GM12878 (cell line): ENCODE results near the gene NFATC3. TPM values are rescaled to one million over a fixed set of nuclear protein-coding genes. Genes with fewer than 3 reads are reported as not detected.
A peak's percentile ranks its signal among the peaks of the same experiment; 100 is the strongest.

Source experiments
- ATAC-seq: fragments of 200-7000 bp; cut with Tn5 transposase; 3 replicates; pipeline ENCODE4 v1.9.1; 2020; ENCODE audit warnings: mild to moderate bottlenecking, moderate library complexity
- BruUV-seq: library from RNA; stranded (reverse); fragments of 400-500 nt; replicated peaks from 2 replicates; lab custom pipeline; 2021; lab: Mats Ljungman, UMichigan
- CTCF ChIA-PET: fragments of 300-600 bp; sonication (Branson Sonifier 250); formaldehyde crosslinking; extraction: SDS; loops from one replicate; lab custom pipeline; 2021; ENCODE audit warnings: inconsistent platforms; lab: Yijun Ruan, JAX
- POLR2A ChIA-PET: fragments of 350-600 bp; formaldehyde crosslinking; extraction: SDS; loops from one replicate; lab custom pipeline; 2021; ENCODE audit warnings: inconsistent platforms; lab: Charles Lee
- RAD21 ChIA-PET: fragments of 300-600 bp; sonication (Branson Sonifier 250); formaldehyde crosslinking; loops from one replicate; lab custom pipeline; 2023; ENCODE audit warnings: antibody characterized with exemption; ENCODE audit not compliant: unreplicated experiment; lab: Charles Lee
- SMC1A ChIA-PET: fragments of 300-600 bp; sonication (Branson Sonifier 250); formaldehyde crosslinking; loops from one replicate; lab custom pipeline; 2023; ENCODE audit not compliant: unreplicated experiment, uncharacterized antibody; lab: Charles Lee
- DNase-seq: peaks from one replicate; pipeline ENCODE4 v3.0.0-alpha.2; 2011; ENCODE audit warnings: low read depth, low spot score
- FAIRE-seq: peaks from 3 replicates; lab custom pipeline; 2011; peaks lifted over from hg19 to GRCh38; lab: Jason Lieb, UNC
- H2AFZ ChIP-seq: 2 replicates; pipeline ENCODE4 v1.6.0; 2011; ENCODE audit warnings: low read depth, low read length, control low read depth; ENCODE audit not compliant: control insufficient read depth
- H3K27ac ChIP-seq: 2 replicates; pipeline ENCODE4 v1.5.1; 2011; ENCODE audit warnings: control low read depth; ENCODE audit not compliant: control insufficient read depth, insufficient read depth
- H3K27me3 ChIP-seq, 2 experiments: replicated peaks in 1 of 2; 2 replicates each; pipeline versions ENCODE4 v1.6.0 to v1.6.1; 2011; ENCODE audit warnings: low read length in 1 of 2; ENCODE audit not compliant: control insufficient read depth in 2 of 2, insufficient read depth in 2 of 2
- H3K36me3 ChIP-seq, 2 experiments: 2 replicates each; pipeline ENCODE4 v1.5.1; 2011; ENCODE audit warnings: low read length in 1 of 2; ENCODE audit not compliant: control insufficient read depth in 2 of 2, insufficient read depth in 2 of 2
- H3K4me1 ChIP-seq: 2 replicates; pipeline ENCODE4 v1.6.1; 2011; ENCODE audit warnings: mild to moderate bottlenecking, low read length, moderate library complexity, mixed read lengths; ENCODE audit not compliant: control insufficient read depth, insufficient read depth
- H3K4me2 ChIP-seq: 2 replicates; pipeline ENCODE4 v1.6.0; 2011; ENCODE audit warnings: control low read depth; ENCODE audit not compliant: control insufficient read depth, insufficient read depth
- H3K4me3 ChIP-seq: fragments of 200-600 bp; sonication (generic); 2 replicates; pipeline ENCODE4 v1.5.1; 2016
- H3K79me2 ChIP-seq: 2 replicates; pipeline ENCODE4 v1.6.0; 2011; ENCODE audit warnings: low read length; ENCODE audit not compliant: control insufficient read depth, insufficient read depth
- H3K9ac ChIP-seq: 2 replicates; pipeline ENCODE4 v1.8.0; 2011; ENCODE audit warnings: low read length, control low read depth, mixed read lengths; ENCODE audit not compliant: control insufficient read depth, insufficient read depth
- H3K9me3 ChIP-seq: replicated peaks from 3 replicates; pipeline ENCODE4 v1.5.1; 2011; ENCODE audit warnings: mild to moderate bottlenecking, low read length; ENCODE audit not compliant: control insufficient read depth, insufficient read depth
- H4K20me1 ChIP-seq: 2 replicates; pipeline ENCODE4 v1.6.0; 2011; ENCODE audit not compliant: control insufficient read depth, insufficient read depth
- BCL3 ChIP-seq: IDR thresholded peaks from 2 replicates; pipeline ENCODE4 v1.6.1; 2011; ENCODE audit warnings: borderline replicate concordance, low read depth, mild to moderate bottlenecking, moderate library complexity, low read length; ENCODE audit not compliant: insufficient read depth, poor library complexity, severe bottlenecking
- FOS ChIP-seq: IDR thresholded peaks from 3 replicates; pipeline ENCODE4 v1.6.1; 2011; ENCODE audit warnings: borderline replicate concordance; ENCODE audit not compliant: insufficient read length; ENCODE audit errors: extremely low read depth
- IKZF1 ChIP-seq: fragments of 450-650 bp; conservative IDR thresholded peaks from 2 replicates; pipeline ENCODE4 v1.6.1; 2017; ENCODE audit warnings: antibody characterized with exemption, mild to moderate bottlenecking
- IRF3 ChIP-seq: fragments of 450-650 bp; IDR thresholded peaks from 2 replicates; pipeline ENCODE4 v1.6.1; 2014; ENCODE audit warnings: mild to moderate bottlenecking
- LARP7 ChIP-seq: fragments of 450-650 bp; IDR thresholded peaks from 2 replicates; pipeline ENCODE4 v1.6.1; 2017; ENCODE audit warnings: mild to moderate bottlenecking
- MXI1 ChIP-seq: fragments of 150-350 bp; IDR thresholded peaks from 2 replicates; pipeline ENCODE4 v1.6.1; 2011; ENCODE audit warnings: low read depth, mild to moderate bottlenecking, inconsistent platforms, low read length, improper control_type of control experiment
- MYB ChIP-seq: fragments of 150-350 bp; IDR thresholded peaks from 2 replicates; pipeline ENCODE4 v1.6.1; 2014; ENCODE audit warnings: mild to moderate bottlenecking, low read depth, low read length, borderline replicate concordance
- NBN ChIP-seq: fragments of 450-650 bp; IDR thresholded peaks from 2 replicates; pipeline ENCODE4 v1.6.1; 2016
- POLR2A ChIP-seq: IDR thresholded peaks from 2 replicates; pipeline ENCODE4 v1.6.1; 2011; ENCODE audit warnings: low read depth, mild to moderate bottlenecking, low read length
- PRDM15 ChIP-seq: fragments of 450-650 bp; formaldehyde crosslinking; IDR thresholded peaks from 2 replicates; pipeline ENCODE4 v1.4.0; 2020; ENCODE audit warnings: mild to moderate bottlenecking, moderate library complexity
- RELB ChIP-seq: fragments of 450-650 bp; IDR thresholded peaks from 2 replicates; pipeline ENCODE4 v1.6.1; 2017; ENCODE audit warnings: low read depth, mild to moderate bottlenecking, moderate library complexity
- SUPT20H ChIP-seq: IDR thresholded peaks from 2 replicates; pipeline ENCODE4 v1.6.1; 2011; ENCODE audit warnings: low read depth, mild to moderate bottlenecking, low read length, moderate library complexity, borderline replicate concordance; ENCODE audit not compliant: control insufficient read depth
- USF1 ChIP-seq: IDR thresholded peaks from 2 replicates; pipeline ENCODE4 v1.6.1; 2011; ENCODE audit warnings: borderline replicate concordance, low read depth, mild to moderate bottlenecking, moderate library complexity, mixed read lengths, low read length; ENCODE audit not compliant: insufficient read depth; ENCODE audit errors: extremely low read length
- YBX1 ChIP-seq: fragments of 450-650 bp; IDR thresholded peaks from 2 replicates; pipeline ENCODE4 v1.6.1; 2016; ENCODE audit warnings: antibody characterized with exemption
- WGBS: methylation state at CpG from one replicate; pipeline ENCODE4 v1.1.6; 2016; ENCODE audit warnings: low lambda C conversion rate; ENCODE audit not compliant: insufficient replicate concordance, insufficient coverage; ENCODE audit errors: missing lambda C conversion rate; 5-methylcytosine and 5-hydroxymethylcytosine counted together
- in situ Hi-C: fragments of 300-500 bp; cut with MboI; formaldehyde crosslinking; loops from 9 replicates; pipeline ENCODE4 v1.14.3; 2018; ENCODE audit warnings: mixed read lengths
- intact Hi-C: fragments of 100-400 bp; cut with micrococcal nuclease; formaldehyde crosslinking; loops from one replicate; pipeline ENCODE4 v1.14.2; 2022; ENCODE audit not compliant: unreplicated experiment
- polyA plus RNA-seq, 11 experiments: library from polyadenylated mRNA; depleted of rRNA in 4 of 11; unstranded in 6 of 11; stranded (reverse) in 5 of 11; fragments of >200 nt; fragmentation: Nextera tagmentation in 4 of 11; fragmentation: Illumina TruSeq in 1 of 11; extraction: Ambion mirVana in 4 of 11; extraction: Trizol in 1 of 11; gene quantifications; 1 replicate in 1 of 11; 2 replicates in 10 of 11; pipeline versions ENCODE4 v1.2.1 to v1.2.3, GENCODE V29; 2011 to 2016; ENCODE audit warnings: inconsistent platforms in 2 of 11, missing spikeins in 2 of 11, low read depth in 1 of 11
- total RNA-seq, 4 experiments: library from RNA; depleted of rRNA in 3 of 4; stranded (reverse); fragments of >200 nt in 3 of 4; fragmentation: Illumina TruSeq in 1 of 4; extraction: Trizol in 1 of 4; gene quantifications; 2 replicates each; pipeline versions ENCODE4 v1.2.1 to v1.2.3, GENCODE V29; 2013 to 2021

The NFATC3 gene
- total and polyA plus RNA-seq, 10 of the 15 experiments (the other 5 are each of a cell fraction or from before 2014, with no cell fraction given): 4.2 to 37.6 (median 24.9) TPM

- TF ChIP-seq BCL3: no peak
- no peak for TF ChIP-seq IKZF1
- no peak for TF ChIP-seq LARP7
- TF ChIP-seq MXI1: no peak
- TF ChIP-seq MYB: no peak
- TF ChIP-seq YBX1: no peak
These were observed 150.1 kb downstream of the NFATC3 start (continued) for GRCh38 chr16:68235108-68235886.

GRCh38 chr16:68235887-68236136 lies 150.6 kb downstream of the NFATC3 start, which contains the start of gene ESRP2:
TSS of gene ESRP2 (minus strand) at chr16:68236127. CDS start at chr16:68236045, 82 bp downstream.
- Histone ChIP-seq H4K20me1 (no peaks in the 10 kb centered on the region), H3K4me2 (peak within 1 kb of the TSS; percentile 98), H3K27me3 (no peaks in the 10 kb centered on the region), H3K4me1 (peaks cover 11% of the 10 kb centered on the region), H3K9me3 (no peaks in the 10 kb centered on the region), H3K79me2 (no peaks in the 10 kb centered on the region), H3K36me3 (no peaks in the 10 kb centered on the region), H3K4me3 (peak within 1 kb of the TSS; percentile 62), H3K9ac (peak within 1 kb of the TSS; percentile 68), H2AFZ (peak within 1 kb of the TSS; percentile 97), H3K27ac (peak within 1 kb of the TSS; percentile 14; the same call in 1 of the 2 replicates)
- WGBS: 21% methylated on average over 23 of the region's 36 CpGs
- ChIA-PET CTCF (no interaction called here), RAD21 (no interaction called here), POLR2A (interaction anchor here (0.6 to 1.0 kb wide), 2 partner anchors 9 to 487 kb away, joined by 3 read pairs; no protein-coding TSS in a partner anchor), SMC1A (no interaction called here)
- in situ Hi-C loops (no loop called here), intact Hi-C loops (no loop called here)
- BruUV-seq: no TSS peak
- ATAC-seq: no peak
- FAIRE-seq: no peak
- no peak for DNase-seq
- TF ChIP-seq FOS (no peak), NBN (no peak), PRDM15 (CRISPR knock-in tag) (no peak), RELB (no peak), POLR2A (no peak), SUPT20H (no peak), IRF3 (no peak), USF1 (no peak)
